ENCODE results near the gene TRHDE.

TRHDE gene

GRCh38 chr12:72368719-72369422, 96.7 kb downstream of the TRHDE start:
- DNase-seq: peak; percentile 7
- in situ Hi-C loops (cut with HindIII; ENCODE audit: low pct_ligation_motif_present, low pct_unique_long_range_greater_than_20kb, low sequenced_read_pairs): no loop called here

GRCh38 chr12:72369423-72369959, 97.3 kb downstream of the TRHDE start:
- DNase-seq: no peak
- in situ Hi-C loops (cut with HindIII; ENCODE audit: low pct_ligation_motif_present, low pct_unique_long_range_greater_than_20kb, low sequenced_read_pairs): no loop called here

- no peak for DNase-seq
- in situ Hi-C loops (cut with HindIII; ENCODE audit: low pct_ligation_motif_present, low pct_unique_long_range_greater_than_20kb, low sequenced_read_pairs): no loop called here
These were observed 108.3 kb downstream of the TRHDE start for GRCh38 chr12:72380441-72380840.

- in situ Hi-C loops (cut with HindIII; ENCODE audit: low pct_ligation_motif_present, low pct_unique_long_range_greater_than_20kb, low sequenced_read_pairs): no loop called here
These were observed 116.2 kb downstream of the TRHDE start for GRCh38 chr12:72388322-72388721.

GRCh38 chr12:72390146-72390545, 118.0 kb downstream of the TRHDE start:
- in situ Hi-C loops (cut with HindIII; ENCODE audit: low pct_ligation_motif_present, low pct_unique_long_range_greater_than_20kb, low sequenced_read_pairs): no loop called here
- no peak for DNase-seq

More at GRCh38 chr12:72388322-72388721, 116.2 kb downstream of the TRHDE start:
- no peak for DNase-seq

- in situ Hi-C loops (cut with HindIII; ENCODE audit: low pct_ligation_motif_present, low pct_unique_long_range_greater_than_20kb, low sequenced_read_pairs): no loop called here
- DNase-seq: no peak
These were observed 133.9 kb downstream of the TRHDE start for GRCh38 chr12:72406111-72406510.

GRCh38 chr12:72432037-72432604, 160.0 kb downstream of the TRHDE start:
- in situ Hi-C loops (cut with HindIII; ENCODE audit: low pct_ligation_motif_present, low pct_unique_long_range_greater_than_20kb, low sequenced_read_pairs): no loop called here
- DNase-seq: no peak

GRCh38 chr12:72433298-72433697, 161.1 kb downstream of the TRHDE start:
- no peak for DNase-seq
- in situ Hi-C loops (cut with HindIII; ENCODE audit: low pct_ligation_motif_present, low pct_unique_long_range_greater_than_20kb, low sequenced_read_pairs): no loop called here

- no peak for DNase-seq
- in situ Hi-C loops (cut with HindIII; ENCODE audit: low pct_ligation_motif_present, low pct_unique_long_range_greater_than_20kb, low sequenced_read_pairs): no loop called here
These were observed 162.8 kb downstream of the TRHDE start for GRCh38 chr12:72434999-72435398.

GRCh38 chr12:72442217-72442616, 170.0 kb downstream of the TRHDE start:
- in situ Hi-C loops (cut with HindIII; ENCODE audit: low pct_ligation_motif_present, low pct_unique_long_range_greater_than_20kb, low sequenced_read_pairs): no loop called here
- no peak for DNase-seq

- DNase-seq: no peak
- in situ Hi-C loops (cut with HindIII; ENCODE audit: low pct_ligation_motif_present, low pct_unique_long_range_greater_than_20kb, low sequenced_read_pairs): no loop called here
These were observed 172.0 kb downstream of the TRHDE start for GRCh38 chr12:72444125-72444524.

- in situ Hi-C loops (cut with HindIII; ENCODE audit: low pct_ligation_motif_present, low pct_unique_long_range_greater_than_20kb, low sequenced_read_pairs): no loop called here
- DNase-seq: no peak
These were observed 172.4 kb downstream of the TRHDE start for GRCh38 chr12:72444566-72444965.

- in situ Hi-C loops (cut with HindIII; ENCODE audit: low pct_ligation_motif_present, low pct_unique_long_range_greater_than_20kb, low sequenced_read_pairs): no loop called here
- no peak for DNase-seq
These were observed 175.9 kb downstream of the TRHDE start for GRCh38 chr12:72448089-72448488.

- in situ Hi-C loops (cut with HindIII; ENCODE audit: low pct_ligation_motif_present, low pct_unique_long_range_greater_than_20kb, low sequenced_read_pairs): no loop called here
- DNase-seq: no peak
These were observed 176.6 kb downstream of the TRHDE start for GRCh38 chr12:72448805-72449204.

- DNase-seq: no peak
- in situ Hi-C loops (cut with HindIII; ENCODE audit: low pct_ligation_motif_present, low pct_unique_long_range_greater_than_20kb, low sequenced_read_pairs): no loop called here
These were observed 180.9 kb downstream of the TRHDE start for GRCh38 chr12:72453066-72453465.

GRCh38 chr12:72453550-72453949, 181.4 kb downstream of the TRHDE start:
- in situ Hi-C loops (cut with HindIII; ENCODE audit: low pct_ligation_motif_present, low pct_unique_long_range_greater_than_20kb, low sequenced_read_pairs): no loop called here
- no peak for DNase-seq

- in situ Hi-C loops (cut with HindIII; ENCODE audit: low pct_ligation_motif_present, low pct_unique_long_range_greater_than_20kb, low sequenced_read_pairs): no loop called here
These were observed 192.3 kb downstream of the TRHDE start for GRCh38 chr12:72464471-72464870.

GRCh38 chr12:72465155-72465554, 193.0 kb downstream of the TRHDE start:
- in situ Hi-C loops (cut with HindIII; ENCODE audit: low pct_ligation_motif_present, low pct_unique_long_range_greater_than_20kb, low sequenced_read_pairs): no loop called here

More at GRCh38 chr12:72464471-72464870, 192.3 kb downstream of the TRHDE start:
- DNase-seq: no peak

GRCh38 chr12:72465940-72466630, 193.9 kb downstream of the TRHDE start:
- no peak for DNase-seq
- in situ Hi-C loops (cut with HindIII; ENCODE audit: low pct_ligation_motif_present, low pct_unique_long_range_greater_than_20kb, low sequenced_read_pairs): no loop called here

More at GRCh38 chr12:72465155-72465554, 193.0 kb downstream of the TRHDE start:
- DNase-seq: no peak
